Stromal cell of bone marrow (primary cell): ENCODE measurements around the gene ABCA7.

ENCODE experiments used
- DNase-seq: peaks from one replicate; pipeline ENCODE4 v3.0.0-alpha.2; 2012; ENCODE audit warnings: low read depth

The ABCA7 gene

GRCh38 chr19:1040476-1041271 lies 767 bp downstream of the ABCA7 start:
- peak; percentile 87 for DNase-seq

- no peak for DNase-seq
Observed at GRCh38 chr19:1041272-1041834, 1.4 kb downstream of the ABCA7 start.

- no peak for DNase-seq
Observed at GRCh38 chr19:1041835-1042685, 2.2 kb downstream of the ABCA7 start.

GRCh38 chr19:1042689-1043511 lies 3.0 kb downstream of the ABCA7 start:
- DNase-seq, result no peak

GRCh38 chr19:1045247-1045603 lies 5.3 kb downstream of the ABCA7 start:
- DNase-seq, result no peak

- DNase-seq, result no peak
Observed at GRCh38 chr19:1046117-1046626, 6.3 kb downstream of the ABCA7 start.

- no peak for DNase-seq
Observed at GRCh38 chr19:1046836-1047695, 7.2 kb downstream of the ABCA7 start.

GRCh38 chr19:1047696-1048147 lies 7.8 kb downstream of the ABCA7 start:
- no peak for DNase-seq

- no peak for DNase-seq
Observed at GRCh38 chr19:1049106-1049505, 9.2 kb downstream of the ABCA7 start.

GRCh38 chr19:1049800-1050199 lies 9.9 kb downstream of the ABCA7 start:
- DNase-seq, result no peak

- DNase-seq, result no peak
Observed at GRCh38 chr19:1050989-1051788, 11.3 kb downstream of the ABCA7 start.

GRCh38 chr19:1051791-1052190 lies 11.9 kb downstream of the ABCA7 start:
- no peak for DNase-seq

GRCh38 chr19:1052349-1052975 lies 12.6 kb downstream of the ABCA7 start:
- DNase-seq, result no peak

- no peak for DNase-seq
Observed at GRCh38 chr19:1053176-1054101, 13.5 kb downstream of the ABCA7 start.

- DNase-seq, result no peak
Observed at GRCh38 chr19:1054102-1055027, 14.5 kb downstream of the ABCA7 start.

- no peak for DNase-seq
Observed at GRCh38 chr19:1055028-1055425, 15.1 kb downstream of the ABCA7 start.
